HG02642 (cell line): ENCODE results near the gene CTTNBP2NL.

Experiments used
- ATAC-seq: cut with Tn5 transposase; IDR thresholded peaks from one replicate; pipeline ENCODE4 v1.9.1; 2021; ENCODE audit warnings: mild to moderate bottlenecking; ENCODE audit not compliant: unreplicated experiment, poor library complexity

The CTTNBP2NL gene

GRCh38 chr1:112504001-112504660 is 108.1 kb downstream of the CTTNBP2NL start:
- ATAC-seq: no peak

GRCh38 chr1:112504661-112505399 is 108.8 kb downstream of the CTTNBP2NL start:
- ATAC-seq: no peak

DNA sequence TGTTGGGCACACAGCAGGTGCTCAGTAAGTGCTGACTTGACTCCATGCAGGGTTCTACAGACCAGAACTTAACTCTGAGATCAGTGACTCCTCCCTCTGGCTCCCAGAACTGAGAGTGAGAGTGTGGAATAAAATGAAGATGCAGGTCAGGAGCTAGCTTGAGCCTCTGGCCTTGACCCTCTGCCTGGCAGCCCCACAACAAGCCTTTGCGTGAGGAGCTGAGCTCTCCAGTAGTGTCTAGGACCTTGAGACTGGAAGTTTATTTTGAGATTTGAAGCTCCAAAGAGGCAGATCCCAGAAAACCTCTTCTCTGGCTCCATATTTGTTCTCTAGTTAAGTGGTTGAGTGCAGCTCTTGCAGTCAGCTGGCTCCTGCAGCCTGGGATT is 109.4 kb downstream of the CTTNBP2NL start:
- ATAC-seq: no peak

GRCh38 chr1:112505878-112506277 is 109.9 kb downstream of the CTTNBP2NL start:
- ATAC-seq: no peak

- no peak for ATAC-seq
Measured at GRCh38 chr1:112506306-112506705, 110.3 kb downstream of the CTTNBP2NL start.

- no peak for ATAC-seq
Measured at GRCh38 chr1:112506731-112507130, 110.7 kb downstream of the CTTNBP2NL start.

- ATAC-seq: no peak
Measured at GRCh38 chr1:112507336-112507735, 111.3 kb downstream of the CTTNBP2NL start.

DNA sequence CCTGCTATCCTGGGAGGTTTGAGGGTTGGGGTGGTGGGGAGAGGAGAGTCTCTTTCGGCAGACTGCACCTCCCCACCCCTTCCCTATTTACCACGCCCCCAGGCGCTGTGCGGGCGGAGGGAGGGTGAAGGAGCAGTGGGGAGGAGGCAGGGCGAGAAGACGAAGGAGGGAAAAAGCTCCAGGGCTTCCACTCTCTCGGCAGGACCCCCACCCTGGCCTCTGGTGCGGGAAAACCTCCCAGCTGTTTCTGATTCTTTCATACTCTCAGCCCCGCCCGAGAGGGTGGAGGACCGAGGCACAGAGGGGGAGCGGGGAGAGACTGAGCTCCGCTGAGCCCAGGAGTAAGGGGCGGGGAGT is 111.9 kb downstream of the CTTNBP2NL start:
- ATAC-seq: no peak

DNA sequence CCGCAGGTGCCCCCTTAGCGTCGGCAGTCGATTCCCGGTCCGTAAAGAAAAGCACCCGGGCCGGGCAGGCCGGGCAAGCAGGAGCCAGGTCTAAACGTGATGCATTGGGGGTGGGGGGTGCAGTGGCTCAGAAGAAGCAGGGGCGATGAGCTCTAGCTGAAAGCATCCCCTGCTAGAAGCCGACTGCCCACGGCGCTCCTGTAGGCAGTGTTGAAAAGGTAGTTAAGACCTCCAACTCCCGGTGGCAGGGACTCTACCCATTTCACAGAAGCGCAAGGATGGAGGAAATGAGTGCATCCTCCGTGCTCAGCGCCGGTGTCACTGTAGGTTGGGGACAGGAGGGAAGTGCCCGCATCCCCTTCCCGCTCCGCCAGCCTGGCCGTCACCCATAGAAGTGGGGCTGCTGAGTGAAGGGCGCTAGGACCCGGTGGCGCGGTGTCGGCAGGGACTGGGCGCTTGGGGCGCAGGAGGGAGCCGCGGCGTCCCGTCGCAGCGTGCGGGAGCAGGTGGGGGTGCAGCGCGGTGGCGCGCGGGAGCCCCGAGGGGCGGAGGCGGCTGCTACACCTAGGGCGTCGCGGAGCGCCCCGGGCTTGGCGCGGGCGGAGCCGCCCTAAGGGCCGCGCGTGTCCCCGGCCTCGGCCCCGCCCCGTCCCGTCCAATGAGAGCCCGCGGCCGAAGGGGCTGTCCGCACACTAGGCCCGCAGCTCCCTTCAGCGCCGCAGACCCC is 112.4 kb downstream of the CTTNBP2NL start, which contains the start of gene WNT2B:
WNT2B (plus strand) TSS at position 688 of the 727 bp plus-strand sequence. CDS start 298 bp downstream, outside the sequence.
- no peak for ATAC-seq

GRCh38 chr1:112509005-112509659 is 113.1 kb downstream of the CTTNBP2NL start:
- ATAC-seq: no peak

DNA sequence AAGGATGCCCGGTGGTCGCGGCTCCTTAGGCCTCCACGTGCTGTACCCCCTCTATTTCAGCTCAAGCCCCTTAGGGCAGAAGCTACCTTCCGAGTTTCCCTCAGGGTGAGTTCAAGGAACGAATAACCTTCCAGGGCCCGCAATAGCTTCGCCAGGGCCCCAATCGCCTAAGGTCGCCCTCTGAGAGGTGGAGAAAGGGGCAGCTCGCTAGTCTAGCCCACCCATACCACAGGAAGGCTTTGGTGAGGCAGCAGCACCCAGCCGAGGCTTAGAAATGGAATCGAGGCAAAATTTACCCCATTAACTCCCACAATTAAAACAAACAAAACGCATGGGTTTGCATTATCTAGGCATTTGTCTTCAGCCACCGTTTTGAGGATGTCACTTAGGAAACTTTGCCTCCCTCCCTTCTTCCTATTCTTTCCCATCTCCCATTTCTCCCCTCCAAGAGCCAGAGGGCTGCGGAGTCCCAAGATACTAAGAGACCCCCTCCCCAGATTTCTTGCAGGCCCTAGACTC is 113.7 kb downstream of the CTTNBP2NL start:
- no peak for ATAC-seq

- no peak for ATAC-seq
Measured at GRCh38 chr1:112510340-112510739, 114.3 kb downstream of the CTTNBP2NL start.
